Measurements from ENCODE around the gene TNIP2. TPM values are rescaled to one million over a fixed set of nuclear protein-coding genes. Genes with fewer than 3 reads are reported as not detected.

The TNIP2 gene
- total and polyA plus RNA-seq, 2 of the 13 experiments (the other 11 are each of a cell fraction or from before 2014, with no cell fraction given), result 25.6 to 38.0 TPM

- TF ChIP-seq THAP7 (CRISPR knock-in tag; IDR thresholded peaks at IDR 0.05) (no peak), ZNF550 (CRISPR knock-in tag; IDR thresholded peaks at IDR 0.05; ENCODE audit: borderline replicate concordance) (no peak), ATF5 (CRISPR knock-in tag; IDR thresholded peaks at IDR 0.05; ENCODE audit: low read depth) (no peak), ZNF761 (CRISPR knock-in tag; conservative IDR thresholded peaks at IDR 0.05) (no peak; the same call in 1 of the 2 replicates), ZNF44 (CRISPR knock-in tag; IDR thresholded peaks at IDR 0.05) (peak; percentile 27; the same call in 1 of the 2 replicates), ISL2 (CRISPR knock-in tag; IDR thresholded peaks at IDR 0.05) (no peak), ZNF260 (CRISPR knock-in tag; IDR thresholded peaks at IDR 0.05; ENCODE audit: borderline replicate concordance, low read depth) (no peak), RFX1 (IDR thresholded peaks at IDR 0.05) (no peak), TSC22D2 (CRISPR knock-in tag; IDR thresholded peaks at IDR 0.05; ENCODE audit: borderline replicate concordance) (no peak; the same call in 1 of the 2 replicates), NKX3-1 (CRISPR knock-in tag; IDR thresholded peaks at IDR 0.05) (no peak), DPF2 (CRISPR knock-in tag; IDR thresholded peaks at IDR 0.05; ENCODE audit: borderline replicate concordance, low read depth) (peak; percentile 73; the same call in 1 of the 2 replicates), NR1H2 (CRISPR knock-in tag; IDR thresholded peaks at IDR 0.05; ENCODE audit: borderline replicate concordance, low read depth) (no peak), ZNF883 (CRISPR knock-in tag; IDR thresholded peaks at IDR 0.05; ENCODE audit: not compliant biosample characterization) (no peak)
- TF ChIP-seq, protein P1, sequence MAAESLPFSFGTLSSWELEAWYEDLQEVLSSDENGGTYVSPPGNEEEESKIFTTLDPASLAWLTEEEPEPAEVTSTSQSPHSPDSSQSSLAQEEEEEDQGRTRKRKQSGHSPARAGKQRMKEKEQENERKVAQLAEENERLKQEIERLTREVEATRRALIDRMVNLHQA (CRISPR knock-in tag; IDR thresholded peaks at IDR 0.05), result no peak
- TF ChIP-seq, protein P2, sequence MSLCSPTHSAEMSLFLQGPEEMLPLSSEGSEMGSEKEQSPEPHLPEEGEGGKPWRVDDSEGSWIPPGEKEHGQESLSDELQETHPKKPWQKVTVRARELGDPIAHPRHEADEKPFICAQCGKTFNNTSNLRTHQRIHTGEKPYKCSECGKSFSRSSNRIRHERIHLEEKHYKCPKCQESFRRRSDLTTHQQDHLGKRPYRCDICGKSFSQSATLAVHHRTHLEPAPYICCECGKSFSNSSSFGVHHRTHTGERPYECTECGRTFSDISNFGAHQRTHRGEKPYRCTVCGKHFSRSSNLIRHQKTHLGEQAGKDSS (CRISPR knock-in tag; IDR thresholded peaks at IDR 0.05; ENCODE audit: borderline replicate concordance, low read depth), result 0 out of 2 replicates have a peak, but pooled peaks have one; percentile 63
- TF ChIP-seq, protein P3, sequence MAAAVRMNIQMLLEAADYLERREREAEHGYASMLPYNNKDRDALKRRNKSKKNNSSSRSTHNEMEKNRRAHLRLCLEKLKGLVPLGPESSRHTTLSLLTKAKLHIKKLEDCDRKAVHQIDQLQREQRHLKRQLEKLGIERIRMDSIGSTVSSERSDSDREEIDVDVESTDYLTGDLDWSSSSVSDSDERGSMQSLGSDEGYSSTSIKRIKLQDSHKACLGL (CRISPR knock-in tag; IDR thresholded peaks at IDR 0.05), result no peak
- TF ChIP-seq, protein P4, sequence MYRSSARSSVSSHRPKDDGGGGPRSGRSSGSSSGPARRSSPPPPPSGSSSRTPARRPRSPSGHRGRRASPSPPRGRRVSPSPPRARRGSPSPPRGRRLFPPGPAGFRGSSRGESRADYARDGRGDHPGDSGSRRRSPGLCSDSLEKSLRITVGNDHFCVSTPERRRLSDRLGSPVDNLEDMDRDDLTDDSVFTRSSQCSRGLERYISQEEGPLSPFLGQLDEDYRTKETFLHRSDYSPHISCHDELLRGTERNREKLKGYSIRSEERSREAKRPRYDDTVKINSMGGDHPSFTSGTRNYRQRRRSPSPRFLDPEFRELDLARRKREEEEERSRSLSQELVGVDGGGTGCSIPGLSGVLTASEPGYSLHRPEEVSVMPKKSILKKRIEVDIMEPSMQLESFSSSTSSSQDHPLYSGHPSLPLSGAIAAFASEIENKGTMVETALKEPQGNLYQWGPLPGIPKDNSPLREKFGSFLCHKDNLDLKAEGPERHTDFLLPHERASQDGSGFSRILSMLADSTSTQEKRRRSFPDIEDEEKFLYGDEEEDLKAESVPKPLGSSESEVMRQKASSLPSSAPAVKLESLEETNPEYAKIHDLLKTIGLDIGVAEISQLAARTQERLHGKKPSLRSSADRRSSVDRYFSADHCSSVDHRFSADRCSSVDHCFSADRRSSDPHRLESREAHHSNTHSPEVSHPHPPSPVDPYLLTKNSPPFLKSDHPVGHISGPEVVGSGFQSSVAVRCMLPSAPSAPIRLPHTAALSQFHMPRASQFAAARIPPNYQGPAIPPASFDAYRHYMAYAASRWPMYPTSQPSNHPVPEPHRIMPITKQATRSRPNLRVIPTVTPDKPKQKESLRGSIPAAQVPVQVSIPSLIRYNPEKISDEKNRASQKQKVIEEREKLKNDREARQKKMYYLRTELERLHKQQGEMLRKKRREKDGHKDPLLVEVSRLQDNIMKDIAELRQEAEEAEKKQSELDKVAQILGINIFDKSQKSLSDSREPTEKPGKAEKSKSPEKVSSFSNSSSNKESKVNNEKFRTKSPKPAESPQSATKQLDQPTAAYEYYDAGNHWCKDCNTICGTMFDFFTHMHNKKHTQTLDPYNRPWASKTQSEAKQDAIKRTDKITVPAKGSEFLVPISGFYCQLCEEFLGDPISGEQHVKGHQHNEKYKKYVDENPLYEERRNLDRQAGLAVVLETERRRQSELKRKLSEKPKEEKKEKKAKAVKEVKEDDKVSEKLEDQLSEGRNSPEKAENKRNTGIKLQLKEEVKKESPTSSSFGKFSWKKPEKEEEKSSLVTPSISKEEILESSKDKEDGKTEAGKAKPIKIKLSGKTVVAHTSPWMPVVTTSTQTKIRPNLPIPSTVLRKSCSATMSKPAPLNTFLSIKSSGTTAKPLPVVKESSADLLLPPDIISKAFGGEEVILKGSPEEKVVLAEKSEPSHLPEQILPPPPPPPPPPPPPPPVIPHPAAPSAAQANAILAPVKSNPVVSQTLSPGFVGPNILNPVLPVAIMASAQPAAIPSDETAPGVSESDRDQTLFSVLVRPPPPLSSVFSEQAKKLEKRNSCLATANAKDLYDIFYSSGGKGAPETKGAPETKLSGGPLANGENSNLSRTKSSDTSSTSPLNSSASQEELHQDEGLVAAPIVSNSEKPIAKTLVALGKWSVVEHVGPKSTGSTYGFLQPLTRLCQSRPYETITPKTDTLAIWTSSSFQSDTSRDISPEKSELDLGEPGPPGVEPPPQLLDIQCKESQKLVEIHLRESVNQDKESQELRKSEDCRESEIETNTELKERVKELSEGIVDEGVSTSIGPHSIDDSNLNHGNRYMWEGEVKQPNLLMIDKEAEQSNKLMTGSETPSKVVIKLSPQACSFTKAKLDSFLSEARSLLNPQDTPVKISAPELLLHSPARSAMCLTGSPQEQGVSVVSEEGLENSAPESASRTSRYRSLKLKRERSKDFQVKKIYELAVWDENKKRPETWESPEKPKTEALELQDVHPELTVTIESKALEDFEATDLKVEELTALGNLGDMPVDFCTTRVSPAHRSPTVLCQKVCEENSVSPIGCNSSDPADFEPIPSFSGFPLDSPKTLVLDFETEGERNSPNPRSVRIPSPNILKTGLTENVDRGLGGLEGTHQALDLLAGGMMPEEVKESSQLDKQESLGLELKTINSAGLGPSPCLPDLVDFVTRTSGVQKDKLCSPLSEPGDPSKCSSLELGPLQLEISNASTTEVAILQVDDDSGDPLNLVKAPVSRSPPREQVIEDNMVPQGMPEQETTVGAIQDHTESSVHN (CRISPR knock-in tag; IDR thresholded peaks at IDR 0.05), result no peak
These were observed 5.1 kb upstream of the TNIP2 start (continued) for GRCh38 chr4:2761035-2761923.
